Measurements from ENCODE around the gene PTGS1. TPM values are rescaled to one million over a fixed set of nuclear protein-coding genes. Genes with fewer than 3 reads are reported as not detected.
A peak's percentile ranks its signal among the peaks of the same experiment; 100 is the strongest.

Gene PTGS1
- total RNA-seq, 2 donors from 2014 or later: 0.13 to 0.37 TPM

DNA sequence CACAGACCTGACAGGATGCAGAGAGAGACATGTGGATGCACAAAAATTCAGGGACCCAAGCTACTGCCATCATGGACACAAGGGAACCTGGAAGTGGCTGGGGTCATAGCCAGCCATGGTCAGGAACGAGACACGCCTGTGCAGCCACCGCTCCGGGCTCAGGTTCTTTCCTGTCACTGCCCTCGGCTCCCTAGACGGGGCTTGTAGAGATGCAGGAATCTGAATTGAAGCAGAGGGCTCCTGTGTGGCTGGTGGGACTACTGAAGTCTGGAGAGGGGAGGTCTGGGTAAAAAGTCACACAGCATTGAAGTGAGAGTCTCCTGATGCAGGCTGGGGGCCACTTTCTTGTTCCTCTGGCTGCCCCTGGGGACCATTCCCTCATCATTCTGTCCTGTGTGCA is 32.3 kb upstream of the PTGS1 start:
- H3K4me3 Mint-ChIP-seq: no peak overlapping the region
- H3K27me3 Mint-ChIP-seq: no peaks in the 10 kb centered on the region
- no peaks in the 10 kb centered on the region for H3K36me3 Mint-ChIP-seq (ENCODE audit: low read depth)
- no peaks in the 10 kb centered on the region for H3K9me3 Mint-ChIP-seq
- no peaks in the 10 kb centered on the region for H3K4me1 Mint-ChIP-seq
- peak overlapping the region; percentile 15 for H3K27ac Mint-ChIP-seq
- no peak for ATAC-seq (replicated peaks)

GRCh38 chr9:122338994-122339393 is 31.8 kb upstream of the PTGS1 start:
- Mint-ChIP-seq H3K36me3 (ENCODE audit: low read depth) (no peaks in the 10 kb centered on the region), H3K4me3 (no peak overlapping the region), H3K9me3 (no peaks in the 10 kb centered on the region), H3K4me1 (no peaks in the 10 kb centered on the region), H3K27me3 (peaks cover 4% of the 10 kb centered on the region), H3K27ac (no peak overlapping the region)
- ATAC-seq (replicated peaks): no peak

- Mint-ChIP-seq H3K36me3 (ENCODE audit: low read depth) (no peaks in the 10 kb centered on the region), H3K4me1 (no peaks in the 10 kb centered on the region), H3K9me3 (no peaks in the 10 kb centered on the region), H3K27ac (peak overlapping the region; percentile 10), H3K4me3 (no peak overlapping the region), H3K27me3 (peaks cover 6% of the 10 kb centered on the region)
- no peak for ATAC-seq (replicated peaks)
These were observed 31.2 kb upstream of the PTGS1 start for GRCh38 chr9:122339579-122339978.

GRCh38 chr9:122340161-122340560 is 30.7 kb upstream of the PTGS1 start:
- Mint-ChIP-seq H3K27me3 (peaks cover 12% of the 10 kb centered on the region), H3K4me3 (no peak overlapping the region), H3K27ac (peak overlapping the region; percentile 10), H3K4me1 (no peaks in the 10 kb centered on the region), H3K9me3 (no peaks in the 10 kb centered on the region), H3K36me3 (ENCODE audit: low read depth) (no peaks in the 10 kb centered on the region)
- ATAC-seq (replicated peaks): no peak

DNA sequence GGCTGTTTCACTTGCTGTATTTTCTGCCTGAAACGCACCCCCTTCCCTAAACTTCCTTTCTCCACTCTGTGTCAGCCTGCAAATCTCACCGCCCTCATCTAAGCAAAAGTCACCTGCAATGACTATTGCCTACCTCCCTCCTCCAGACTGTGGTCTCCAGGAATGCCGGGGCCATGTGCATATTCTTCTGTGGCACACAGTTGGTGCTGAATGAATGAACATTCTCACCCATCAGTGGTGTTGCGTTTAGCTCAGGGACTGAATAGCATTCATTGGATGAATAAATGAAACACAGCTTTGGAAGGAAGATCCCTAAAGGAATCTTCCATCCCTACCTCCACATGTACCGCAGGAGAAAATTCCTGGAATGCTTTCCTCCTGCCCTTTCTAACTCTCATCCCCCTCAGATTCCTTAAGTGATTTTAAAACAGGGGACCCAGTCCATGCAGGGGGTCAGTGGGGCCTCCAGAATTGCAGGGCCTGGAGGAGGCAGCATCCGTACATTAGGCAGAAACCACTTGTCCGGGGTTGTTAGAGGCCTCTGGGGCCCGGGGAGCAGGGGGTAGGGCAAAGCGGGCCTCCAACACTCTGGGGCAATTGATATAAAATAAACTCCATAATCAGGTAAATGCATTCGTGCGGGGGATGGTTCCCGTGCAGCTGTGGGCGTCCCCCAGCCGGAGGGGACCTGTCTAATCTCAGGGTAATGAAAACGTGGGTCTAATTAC is 28.3 kb upstream of the PTGS1 start:
- no peak for ATAC-seq (replicated peaks)
- Mint-ChIP-seq H3K36me3 (ENCODE audit: low read depth) (no peaks in the 10 kb centered on the region), H3K9me3 (no peaks in the 10 kb centered on the region), H3K4me1 (no peaks in the 10 kb centered on the region), H3K27me3 (peaks cover 24% of the 10 kb centered on the region), H3K27ac (no peak overlapping the region), H3K4me3 (no peak overlapping the region)

- Mint-ChIP-seq H3K4me3 (peak overlapping the region; percentile 61), H3K4me1 (no peaks in the 10 kb centered on the region), H3K27me3 (peaks cover 43% of the 10 kb centered on the region), H3K36me3 (ENCODE audit: low read depth) (no peaks in the 10 kb centered on the region), H3K27ac (no peak overlapping the region), H3K9me3 (no peaks in the 10 kb centered on the region)
- ATAC-seq (replicated peaks): peak; percentile 23
These were observed 24.1 kb upstream of the PTGS1 start for GRCh38 chr9:122346478-122347347.

DNA sequence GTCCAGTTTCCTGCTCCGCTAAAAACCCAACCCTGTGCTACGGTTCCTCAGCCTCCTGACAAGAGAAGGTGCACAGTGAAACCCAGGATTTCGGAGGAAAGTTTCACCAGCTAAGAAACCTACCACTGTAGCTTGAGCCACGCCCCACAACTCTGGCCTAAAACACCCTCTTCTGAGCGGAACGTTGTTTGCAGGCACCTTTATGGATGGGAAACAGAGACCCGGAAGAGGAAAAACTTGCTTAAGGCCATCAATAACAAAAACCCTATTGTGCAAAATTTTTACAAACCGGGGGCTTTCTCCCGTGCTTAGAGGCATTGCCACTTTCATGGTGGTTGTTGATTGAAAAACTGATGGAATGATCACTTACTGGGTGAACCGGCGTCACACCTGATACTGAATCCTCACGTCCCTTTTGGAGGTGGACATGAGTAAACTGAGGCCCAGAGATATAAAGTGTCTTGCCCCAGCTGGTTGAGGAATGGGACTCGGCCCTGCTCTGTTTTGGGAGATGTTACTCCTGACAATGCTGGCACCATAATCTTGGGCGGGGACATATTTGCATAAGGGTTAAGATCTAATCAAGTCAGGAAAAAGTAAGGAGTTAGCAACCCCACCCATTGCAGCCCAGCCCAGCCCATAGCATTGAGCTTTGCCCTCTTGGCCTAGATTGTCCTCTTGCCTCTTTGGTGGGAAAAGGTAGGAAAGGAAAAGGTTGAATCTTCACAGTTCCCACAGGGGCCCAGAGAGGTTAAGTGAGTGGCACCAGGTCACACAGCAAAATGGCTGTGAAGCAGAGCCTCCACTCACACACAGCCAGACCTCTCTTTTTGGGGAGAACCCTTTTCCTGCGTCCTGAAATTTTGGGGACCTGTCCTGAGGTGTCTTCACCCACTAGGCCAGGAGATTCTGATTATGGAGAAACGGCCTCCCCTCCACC is 23.2 kb upstream of the PTGS1 start:
- Mint-ChIP-seq H3K36me3 (ENCODE audit: low read depth) (no peaks in the 10 kb centered on the region), H3K27ac (no peak overlapping the region), H3K4me1 (no peaks in the 10 kb centered on the region), H3K9me3 (no peaks in the 10 kb centered on the region), H3K27me3 (peaks cover 43% of the 10 kb centered on the region), H3K4me3 (peak overlapping the region; percentile 61)
- peak; percentile 14 for ATAC-seq (replicated peaks)

GRCh38 chr9:122348288-122348777 is 22.5 kb upstream of the PTGS1 start:
- Mint-ChIP-seq H3K4me1 (no peaks in the 10 kb centered on the region), H3K36me3 (ENCODE audit: low read depth) (no peaks in the 10 kb centered on the region)

GRCh38 chr9:122348791-122349190 is 22.0 kb upstream of the PTGS1 start:
- Mint-ChIP-seq H3K27ac (no peak overlapping the region), H3K27me3 (peaks cover 41% of the 10 kb centered on the region), H3K36me3 (ENCODE audit: low read depth) (no peaks in the 10 kb centered on the region), H3K4me3 (no peak overlapping the region), H3K9me3 (no peaks in the 10 kb centered on the region), H3K4me1 (no peaks in the 10 kb centered on the region)
- no peak for ATAC-seq (replicated peaks)

More at GRCh38 chr9:122348288-122348777, 22.5 kb upstream of the PTGS1 start:
- no peak for ATAC-seq (replicated peaks)
- H3K27me3 Mint-ChIP-seq: peaks cover 43% of the 10 kb centered on the region
- H3K27ac Mint-ChIP-seq: no peak overlapping the region
- H3K9me3 Mint-ChIP-seq: no peaks in the 10 kb centered on the region
- no peak overlapping the region for H3K4me3 Mint-ChIP-seq

GRCh38 chr9:122349201-122349600 is 21.6 kb upstream of the PTGS1 start:
- Mint-ChIP-seq H3K27ac (no peak overlapping the region), H3K4me1 (no peaks in the 10 kb centered on the region), H3K9me3 (no peaks in the 10 kb centered on the region), H3K4me3 (no peak overlapping the region), H3K36me3 (ENCODE audit: low read depth) (no peaks in the 10 kb centered on the region), H3K27me3 (peaks cover 37% of the 10 kb centered on the region)
- no peak for ATAC-seq (replicated peaks)

DNA sequence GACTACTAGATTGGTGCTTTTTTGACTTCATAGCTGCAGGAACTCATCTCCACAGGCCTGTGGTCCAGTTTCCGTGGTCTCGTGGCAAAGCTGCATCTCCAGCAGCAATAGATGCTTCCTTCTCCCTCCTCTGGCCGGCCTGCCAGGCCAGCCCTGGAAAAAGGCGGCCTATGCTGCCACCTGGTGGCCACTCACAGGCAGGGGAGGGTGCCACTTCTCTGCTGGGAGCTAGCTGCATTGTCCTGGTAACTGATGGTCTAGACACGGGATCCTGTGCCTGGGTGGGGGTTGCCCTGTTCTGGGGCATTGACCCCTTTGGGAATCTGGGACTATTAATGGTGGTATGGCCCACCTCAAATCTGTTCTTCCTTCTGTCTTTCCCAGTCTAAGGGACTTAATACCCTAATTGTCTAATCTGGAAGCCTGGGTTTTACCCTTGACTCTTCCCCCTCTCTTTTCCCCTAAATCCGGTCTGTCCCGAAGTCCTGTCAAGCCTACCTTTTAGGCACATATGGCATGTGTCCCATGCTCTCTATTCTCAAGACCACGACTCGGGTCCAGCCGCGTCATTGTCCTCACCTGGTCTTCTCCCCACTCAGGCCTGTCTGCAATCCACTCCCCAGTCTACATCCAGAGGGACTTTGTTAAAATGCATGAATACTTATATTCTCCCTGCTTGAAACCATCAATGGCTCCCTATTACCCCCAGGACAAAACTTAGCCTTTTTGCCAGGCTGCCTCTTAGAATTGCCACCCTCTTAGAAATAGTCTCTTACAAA is 20.1 kb upstream of the PTGS1 start:
- H3K36me3 Mint-ChIP-seq (ENCODE audit: low read depth): no peaks in the 10 kb centered on the region
- H3K27ac Mint-ChIP-seq: no peak overlapping the region
- H3K9me3 Mint-ChIP-seq: no peaks in the 10 kb centered on the region
- no peaks in the 10 kb centered on the region for H3K4me1 Mint-ChIP-seq
- peak; percentile 94 for ATAC-seq (replicated peaks)
- no peak overlapping the region for H3K4me3 Mint-ChIP-seq
- peaks cover 28% of the 10 kb centered on the region for H3K27me3 Mint-ChIP-seq

GRCh38 chr9:122354536-122355199 is 16.2 kb upstream of the PTGS1 start:
- no peaks in the 10 kb centered on the region for H3K36me3 Mint-ChIP-seq (ENCODE audit: low read depth)
- H3K27ac Mint-ChIP-seq: no peak overlapping the region
- ATAC-seq (replicated peaks): no peak
- peaks cover 6% of the 10 kb centered on the region for H3K9me3 Mint-ChIP-seq
- H3K4me3 Mint-ChIP-seq: no peak overlapping the region
- no peaks in the 10 kb centered on the region for H3K4me1 Mint-ChIP-seq
- H3K27me3 Mint-ChIP-seq: peaks cover 19% of the 10 kb centered on the region

- Mint-ChIP-seq H3K27me3 (peaks cover 16% of the 10 kb centered on the region), H3K4me3 (no peak overlapping the region), H3K27ac (no peak overlapping the region), H3K4me1 (no peaks in the 10 kb centered on the region), H3K9me3 (peaks cover 6% of the 10 kb centered on the region), H3K36me3 (ENCODE audit: low read depth) (no peaks in the 10 kb centered on the region)
- ATAC-seq (replicated peaks): no peak
These were observed 15.4 kb upstream of the PTGS1 start for GRCh38 chr9:122355336-122355875.
